HepG2 (cell line): ENCODE data around the gene DNLZ.

ENCODE experiments used
- CTCF ChIP-seq: sonication (generic); formaldehyde crosslinking; IDR thresholded peaks from 2 replicates; pipeline ENCODE4 v1.5.0; 2020; ENCODE audit warnings: mild to moderate bottlenecking, missing genetic modification reagents, moderate library complexity
- DDIT3 ChIP-seq: sonication (generic); formaldehyde crosslinking; IDR thresholded peaks from 2 replicates; pipeline ENCODE4 v1.4.0; 2020; ENCODE audit warnings: mild to moderate bottlenecking, missing genetic modification reagents
- EP300 ChIP-seq, 3 experiments: sonication (generic) in 1 of 3; formaldehyde crosslinking in 1 of 3; IDR thresholded peaks; 2 replicates each; pipeline versions ENCODE4 v1.5.1 to v1.6.1; 2011 to 2020; ENCODE audit warnings: low read depth in 2 of 3, low read length in 2 of 3, borderline replicate concordance in 1 of 3, improper control_type of control experiment in 1 of 3, mild to moderate bottlenecking in 1 of 3, missing genetic modification reagents in 1 of 3, moderate library complexity in 1 of 3
- FOXM1 ChIP-seq: sonication (generic); formaldehyde crosslinking; IDR thresholded peaks from 2 replicates; pipeline ENCODE4 v1.5.0; 2020; ENCODE audit warnings: missing genetic modification reagents
- RAD21 ChIP-seq: fragments of 450-650 bp; formaldehyde crosslinking; IDR thresholded peaks from 2 replicates; pipeline ENCODE4 v1.5.0; 2020; ENCODE audit warnings: mild to moderate bottlenecking
- ZBTB26 ChIP-seq: IDR thresholded peaks from 2 replicates; pipeline ENCODE4 v1.6.1; 2016; ENCODE audit warnings: missing compliant biosample characterization, missing genetic modification reagents, borderline replicate concordance
- ZFP36L1 ChIP-seq: sonication (generic); formaldehyde crosslinking; IDR thresholded peaks from 2 replicates; pipeline ENCODE4 v1.8.0; 2022; ENCODE audit warnings: mild to moderate bottlenecking, missing genetic modification reagents, moderate library complexity
- ZNF20 ChIP-seq: sonication (generic); formaldehyde crosslinking; IDR thresholded peaks from 2 replicates; pipeline ENCODE4 v1.4.0; 2020; ENCODE audit warnings: mild to moderate bottlenecking, moderate library complexity, missing genetic modification reagents
- ZNF251 ChIP-seq: sonication (generic); formaldehyde crosslinking; IDR thresholded peaks from 2 replicates; pipeline ENCODE4 v1.9.0; 2021; ENCODE audit warnings: mild to moderate bottlenecking, missing genetic modification reagents

GRCh38 chr9:136395345-136396218, 32.0 kb upstream of the DNLZ start:
- TF ChIP-seq ZFP36L1 (CRISPR knock-in tag) (no peak), DDIT3 (CRISPR knock-in tag) (no peak), RAD21 (CRISPR knock-in tag) (no peak), CTCF (no peak), EP300 (IDR thresholded peaks at IDR 0.05; ENCODE audit: low read depth in 2 of 2, low read length in 2 of 2) (no peak), EP300 (CRISPR knock-in tag; IDR thresholded peaks at IDR 0.05; ENCODE audit: borderline replicate concordance) (no peak), ZNF251 (no peak), FOXM1 (CRISPR knock-in tag) (no peak), ZBTB26 (no peak), ZNF20 (no peak)
